Activated B cell treated with CpG ODN at 0.5 μM for 24 hours (primary cell): ENCODE data around the gene ZFYVE21. TPM values are rescaled to one million over a fixed set of nuclear protein-coding genes. Genes with fewer than 3 reads are reported as not detected.

ENCODE experiments used
- ATAC-seq: fragments of 200-7000 bp; cut with Tn5 transposase; one replicate; pipeline ENCODE4 v1.10.0; 2021; ENCODE audit warnings: low read depth, mild to moderate bottlenecking, moderate library complexity
- CTCF ChIA-PET: fragments of 350-600 bp; sonication (Branson Sonifier 250); formaldehyde crosslinking; loops from one replicate; lab custom pipeline; 2021; ENCODE audit warnings: antibody characterized with exemption; lab: Charles Lee
- POLR2A ChIA-PET: fragments of 350-600 bp; sonication (Branson Sonifier 250); formaldehyde crosslinking; loops from one replicate; lab custom pipeline; 2021; ENCODE audit warnings: antibody characterized with exemption; lab: Charles Lee
- DNase-seq: peaks from one replicate; pipeline ENCODE4 v3.0.0; 2022
- H3K27ac Mint-ChIP-seq: one replicate; pipeline ENCODE4 v1.8.0; 2020; ENCODE audit warnings: mixed read lengths
- H3K27me3 Mint-ChIP-seq: one replicate; pipeline ENCODE4 v1.8.0; 2021; ENCODE audit warnings: mixed read lengths
- H3K36me3 Mint-ChIP-seq: one replicate; pipeline ENCODE4 v1.8.0; 2021; ENCODE audit warnings: low read depth, mixed read lengths
- H3K4me1 Mint-ChIP-seq: one replicate; pipeline ENCODE4 v1.8.0; 2021; ENCODE audit warnings: mixed read lengths
- H3K4me3 Mint-ChIP-seq: one replicate; pipeline ENCODE4 v1.8.0; 2020; ENCODE audit warnings: mild to moderate bottlenecking, mixed read lengths
- H3K9me3 Mint-ChIP-seq: one replicate; pipeline ENCODE4 v1.8.0; 2020; ENCODE audit warnings: mixed read lengths
- intact Hi-C: fragments of 100-400 bp; cut with micrococcal nuclease; formaldehyde crosslinking; loops from one replicate; pipeline ENCODE4 v1.15.1; 2024
- total RNA-seq: library from RNA; stranded (reverse); gene quantifications from 2 replicates; pipeline ENCODE4 v1.2.3, GENCODE V29; 2022
- TF ChIP-seq, protein P1 (sequence below): fragments of 200-600 bp; IDR thresholded peaks from one replicate; pipeline ENCODE4 v1.8.0; 2022; ENCODE audit warnings: antibody characterized with exemption, mild to moderate bottlenecking

ZFYVE21 gene
- total RNA-seq, 1 donor from 2014 or later, result 16.7 TPM

DNA sequence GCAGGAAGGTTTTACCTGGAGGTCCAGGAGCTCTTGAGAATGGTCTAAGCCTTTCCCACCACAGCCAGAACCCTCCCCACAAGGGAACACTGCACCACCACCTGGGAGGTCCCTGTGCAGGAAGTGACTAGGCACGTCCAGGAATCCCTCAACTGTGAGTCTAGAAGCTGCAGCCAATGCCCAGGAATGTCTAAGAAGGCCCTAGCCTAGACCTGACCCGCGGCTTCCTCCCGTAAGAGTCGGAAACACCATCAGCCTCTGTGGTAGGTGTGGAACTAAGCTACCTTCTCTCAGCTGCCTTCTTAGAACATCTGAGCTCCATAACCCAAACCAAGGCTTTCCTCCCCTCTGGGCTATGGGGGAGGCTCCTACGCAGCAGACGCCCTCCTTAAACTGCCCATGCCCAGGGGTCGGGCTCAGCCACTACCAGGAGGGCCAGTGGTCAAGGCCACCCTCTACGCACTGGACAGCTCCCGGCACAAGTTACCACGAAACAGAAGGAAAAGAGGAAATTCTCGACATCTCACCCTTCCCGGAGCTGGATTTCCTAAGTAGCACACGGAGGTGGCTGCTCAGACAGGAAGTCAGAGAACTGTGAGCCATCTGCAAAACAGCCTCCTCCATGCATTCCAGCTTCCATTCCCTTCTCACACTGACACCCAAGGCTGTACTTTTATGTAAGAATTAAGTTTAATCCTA, 25.5 kb downstream of the ZFYVE21 start:
- intact Hi-C loops, result no loop called here
- Mint-ChIP-seq H3K27ac (no peak overlapping the region), H3K36me3 (peaks cover 41% of the 10 kb centered on the region), H3K4me3 (no peak overlapping the region), H3K27me3 (no peaks in the 10 kb centered on the region), H3K4me1 (no peaks in the 10 kb centered on the region), H3K9me3 (no peaks in the 10 kb centered on the region)
- ChIA-PET POLR2A (no interaction called here), CTCF (no interaction called here)
- TF ChIP-seq, protein P1, sequence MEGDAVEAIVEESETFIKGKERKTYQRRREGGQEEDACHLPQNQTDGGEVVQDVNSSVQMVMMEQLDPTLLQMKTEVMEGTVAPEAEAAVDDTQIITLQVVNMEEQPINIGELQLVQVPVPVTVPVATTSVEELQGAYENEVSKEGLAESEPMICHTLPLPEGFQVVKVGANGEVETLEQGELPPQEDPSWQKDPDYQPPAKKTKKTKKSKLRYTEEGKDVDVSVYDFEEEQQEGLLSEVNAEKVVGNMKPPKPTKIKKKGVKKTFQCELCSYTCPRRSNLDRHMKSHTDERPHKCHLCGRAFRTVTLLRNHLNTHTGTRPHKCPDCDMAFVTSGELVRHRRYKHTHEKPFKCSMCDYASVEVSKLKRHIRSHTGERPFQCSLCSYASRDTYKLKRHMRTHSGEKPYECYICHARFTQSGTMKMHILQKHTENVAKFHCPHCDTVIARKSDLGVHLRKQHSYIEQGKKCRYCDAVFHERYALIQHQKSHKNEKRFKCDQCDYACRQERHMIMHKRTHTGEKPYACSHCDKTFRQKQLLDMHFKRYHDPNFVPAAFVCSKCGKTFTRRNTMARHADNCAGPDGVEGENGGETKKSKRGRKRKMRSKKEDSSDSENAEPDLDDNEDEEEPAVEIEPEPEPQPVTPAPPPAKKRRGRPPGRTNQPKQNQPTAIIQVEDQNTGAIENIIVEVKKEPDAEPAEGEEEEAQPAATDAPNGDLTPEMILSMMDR, result no peak
- ATAC-seq (no peak), DNase-seq (no peak)

DNA sequence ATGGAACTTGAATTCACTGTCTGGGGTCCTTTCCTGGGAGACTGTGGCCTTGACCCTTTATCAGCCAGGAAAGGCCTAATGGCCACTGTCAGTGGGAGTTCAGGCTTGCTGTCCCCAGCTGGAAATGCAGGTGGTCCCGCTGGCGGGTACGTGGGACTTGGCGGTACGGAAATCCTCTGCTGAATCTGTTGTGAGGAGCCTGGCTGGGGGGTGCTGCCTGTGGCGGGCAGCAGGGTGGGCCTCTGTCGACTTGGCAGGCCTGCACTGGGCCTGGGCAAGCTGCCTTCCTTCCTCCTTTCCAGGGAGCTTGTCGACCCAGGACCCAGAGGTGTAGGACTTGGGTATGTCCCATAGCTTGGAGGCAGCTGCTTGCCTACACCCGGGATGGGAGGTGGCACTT, 26.3 kb downstream of the ZFYVE21 start:
- ATAC-seq (no peak), DNase-seq (no peak)
- ChIA-PET POLR2A (no interaction called here), CTCF (no interaction called here)
- no peaks in the 10 kb centered on the region for H3K27me3 Mint-ChIP-seq
- H3K4me1 Mint-ChIP-seq, result no peaks in the 10 kb centered on the region
- peaks cover 37% of the 10 kb centered on the region for H3K36me3 Mint-ChIP-seq
- no peaks in the 10 kb centered on the region for H3K9me3 Mint-ChIP-seq
- TF ChIP-seq, protein P1, result no peak
- H3K27ac Mint-ChIP-seq, result no peak overlapping the region
- intact Hi-C loops, result no loop called here
- H3K4me3 Mint-ChIP-seq, result no peak overlapping the region

DNA sequence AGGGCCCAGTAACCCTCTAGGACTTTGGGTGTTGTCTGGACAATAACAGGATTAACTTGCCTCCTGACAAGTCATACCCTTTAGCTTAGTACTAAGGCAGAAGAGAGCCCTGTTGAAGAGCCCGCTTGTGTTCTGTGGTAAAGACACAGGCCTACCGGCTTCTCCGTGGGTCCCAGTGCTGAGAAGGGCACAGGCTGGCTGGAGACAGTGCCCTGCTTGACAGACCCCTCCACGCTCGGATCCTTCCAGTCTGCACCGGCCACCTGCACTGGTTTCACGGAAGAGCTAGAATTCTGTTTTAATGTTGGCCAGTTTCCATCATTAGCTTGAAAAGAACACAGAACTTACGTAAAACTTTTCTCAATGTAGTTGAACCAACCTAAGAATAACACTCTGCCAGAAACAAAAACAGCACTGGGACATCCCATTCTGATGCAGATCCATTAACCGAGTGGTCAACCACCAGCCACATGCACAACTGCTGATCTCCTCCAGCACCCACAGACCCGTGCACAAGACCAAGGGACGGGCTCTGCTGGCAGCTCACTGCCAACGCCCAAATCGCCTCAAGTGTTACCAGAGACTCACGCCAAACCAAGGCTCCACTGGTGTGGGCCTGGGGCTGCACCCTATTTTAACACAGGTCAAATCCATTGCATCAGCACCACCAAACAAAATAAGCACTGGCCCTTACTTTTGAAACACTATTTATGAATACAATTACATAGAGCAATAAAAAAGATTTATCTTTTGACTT, 27.1 kb downstream of the ZFYVE21 start:
- CTCF ChIA-PET, result no interaction called here
- H3K36me3 Mint-ChIP-seq, result peaks cover 34% of the 10 kb centered on the region
- POLR2A ChIA-PET, result interaction anchor here (0.6 kb wide), 1 partner anchor 386 kb away, joined by 4 read pairs; no protein-coding TSS in a partner anchor
- DNase-seq (no peak), ATAC-seq (no peak)
- H3K4me1 Mint-ChIP-seq, result no peaks in the 10 kb centered on the region
- TF ChIP-seq, protein P1, result no peak
- H3K4me3 Mint-ChIP-seq, result no peak overlapping the region
- no peaks in the 10 kb centered on the region for H3K27me3 Mint-ChIP-seq
- intact Hi-C loops, result no loop called here
- H3K27ac Mint-ChIP-seq, result no peak overlapping the region
- no peaks in the 10 kb centered on the region for H3K9me3 Mint-ChIP-seq

DNA sequence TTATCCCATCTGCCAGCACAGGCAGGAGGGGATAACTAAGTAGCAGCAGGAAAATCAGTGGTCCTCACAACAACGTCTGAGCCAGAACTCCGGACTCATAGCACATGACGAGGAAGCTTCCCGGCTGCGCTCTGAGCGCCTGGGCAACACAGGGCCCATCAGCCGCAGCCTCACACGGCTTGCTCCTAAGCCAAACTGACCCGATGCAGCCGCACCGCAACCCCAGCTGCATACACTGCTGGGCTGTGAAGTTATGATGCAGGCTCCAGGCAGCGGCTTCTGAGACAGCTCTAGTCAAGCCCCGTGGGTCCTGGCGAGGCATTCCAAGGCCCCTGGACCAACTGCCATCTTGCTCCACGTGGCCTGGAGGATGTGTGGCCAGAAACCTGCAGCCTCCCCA, 28.1 kb downstream of the ZFYVE21 start:
- CTCF ChIA-PET, result no interaction called here
- ATAC-seq (no peak), DNase-seq (no peak)
- Mint-ChIP-seq H3K4me1 (no peaks in the 10 kb centered on the region), H3K27ac (no peak overlapping the region), H3K9me3 (no peaks in the 10 kb centered on the region), H3K36me3 (peaks cover 24% of the 10 kb centered on the region), H3K27me3 (no peaks in the 10 kb centered on the region), H3K4me3 (no peak overlapping the region)
- TF ChIP-seq, protein P1, result no peak
- POLR2A ChIA-PET, result no interaction called here
- intact Hi-C loops, result no loop called here

DNA sequence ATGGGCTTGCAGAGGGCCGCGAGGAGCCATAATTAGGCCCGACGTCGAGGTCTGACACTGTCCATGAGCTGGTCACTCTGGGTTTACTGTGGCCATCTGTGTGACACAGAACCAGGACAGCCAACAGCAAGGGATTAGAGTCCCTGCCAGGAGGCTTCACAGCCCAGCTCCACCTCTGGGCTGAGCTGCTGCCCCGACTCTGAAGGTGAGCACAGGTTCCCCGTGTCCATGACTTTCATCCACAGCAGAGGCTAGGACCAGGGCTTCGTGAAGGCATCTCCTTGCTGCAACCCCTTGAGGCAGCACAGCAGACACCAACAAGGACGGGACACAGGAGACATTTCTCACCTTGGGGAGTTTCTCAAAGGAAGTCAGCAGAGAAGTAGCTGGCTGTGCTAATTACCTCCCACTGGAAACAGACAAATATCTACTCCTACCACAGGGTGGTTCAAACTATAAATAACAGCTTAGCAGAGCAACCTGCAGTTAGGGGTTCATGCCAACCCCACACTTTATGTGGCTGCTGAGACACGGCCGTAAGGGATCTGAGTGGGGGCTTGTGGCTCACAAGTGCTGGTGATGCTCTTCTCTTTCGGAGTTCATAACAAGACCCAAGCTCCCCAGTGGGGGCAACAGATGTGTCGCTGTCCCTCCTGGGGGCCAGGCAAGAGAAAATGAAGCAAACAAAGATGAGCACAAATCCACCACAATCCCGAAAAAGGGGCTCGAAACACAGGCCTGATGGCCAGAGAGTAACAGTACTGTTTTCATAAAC, 29.2 kb downstream of the ZFYVE21 start:
- H3K9me3 Mint-ChIP-seq, result no peaks in the 10 kb centered on the region
- intact Hi-C loops, result no loop called here
- TF ChIP-seq, protein P1, result no peak
- DNase-seq (no peak), ATAC-seq (no peak)
- POLR2A ChIA-PET, result no interaction called here
- H3K4me3 Mint-ChIP-seq, result no peak overlapping the region
- peaks cover 22% of the 10 kb centered on the region for H3K36me3 Mint-ChIP-seq
- CTCF ChIA-PET, result interaction anchor here (0.6 kb wide), 1 partner anchor 159 kb away, joined by 3 read pairs; no protein-coding TSS in a partner anchor
- H3K4me1 Mint-ChIP-seq, result no peaks in the 10 kb centered on the region
- H3K27me3 Mint-ChIP-seq, result no peaks in the 10 kb centered on the region
- no peak overlapping the region for H3K27ac Mint-ChIP-seq
